Heart left ventricle (tissue), 13 donors: ENCODE measurements around the gene COL23A1.

Experiments used
- CTCF ChIP-seq, 12 donors: fragments of 200-600 bp; sonication (generic) in 4 of 12; IDR thresholded peaks; one replicate each; pipeline versions ENCODE4 v1.5.0 to v1.8.0; 2018 to 2022; ENCODE audit warnings: antibody characterized with exemption in 12 of 12, mild to moderate bottlenecking in 5 of 12
- POLR2A ChIP-seq, 2 donors: fragments of 450-650 bp; IDR thresholded peaks; one replicate each; pipeline ENCODE4 v1.6.1; 2017; ENCODE audit warnings: antibody characterized with exemption in 2 of 2, mild to moderate bottlenecking in 2 of 2, moderate library complexity in 2 of 2
- donor health status: ischemic (EF 13 %, LVEDD 7.1; RV severe dilation, severe dysfunction).
- donor health status: DM: no; HTN: yes; CAD: no.
- donor health status: DM: no; HTN: no; CAD: no.
- donor health status: ischemic (EF 25% LVEDD 6.9; RV normal size, moderate dysfunction).
- donor health status: ischemic (EF 25% LVEDD 5.7; RV mildly dilated, moderate dysfunction).
- donor health status: ischemic (EF 35%, LVEDD 5.7; RV mildly dilated, moderate dysfunction).
- donor health status: nonischemic (EF 11% LVEDD 7.7; RV severe dilation, severe dysfunction).
- donor health status: DM: yes; HTN: yes; CAD: no.
- donor health status: PGD.
- donor health status: ischemic (EF 29% LVEDD 5.4; RV normal size, mild dysfunction).
- donor health status: nonischemic (EF 23%, LVEDD 6.1; RV moderate dilation, normal function).

- no peak for TF ChIP-seq POLR2A (IDR thresholded peaks at IDR 0.05)
- TF ChIP-seq CTCF (IDR thresholded peaks at IDR 0.05) = no peak
Measured at GRCh38 chr5:178385496-178385890, 204.7 kb downstream of the COL23A1 start.
